GM12872 (cell line): ENCODE results near the gene POMT2.

Experiments used
- TF ChIP-seq, protein P1 (sequence below): IDR thresholded peaks from 3 replicates; pipeline ENCODE4 v1.5.1; 2011; ENCODE audit warnings: low read depth, mild to moderate bottlenecking, low read length, moderate library complexity; ENCODE audit not compliant: insufficient read depth

POMT2 gene

DNA sequence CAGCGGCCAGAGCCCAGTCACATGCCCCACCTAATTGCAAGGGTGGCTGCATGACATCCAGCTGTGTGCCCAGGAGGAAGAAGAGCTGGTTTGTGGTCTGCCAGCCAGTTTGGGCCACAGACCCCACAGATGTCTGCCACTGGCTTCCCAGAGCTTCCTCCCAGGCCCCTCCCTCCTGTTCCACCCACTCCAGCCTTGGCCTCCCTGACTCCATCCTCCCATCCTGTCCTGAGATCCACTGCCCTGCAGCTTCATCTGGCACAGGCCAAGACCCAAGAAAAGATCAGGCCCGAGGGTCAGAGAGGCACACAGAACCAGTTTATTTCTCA, 55.5 kb downstream of the POMT2 start:
- TF ChIP-seq, protein P1, sequence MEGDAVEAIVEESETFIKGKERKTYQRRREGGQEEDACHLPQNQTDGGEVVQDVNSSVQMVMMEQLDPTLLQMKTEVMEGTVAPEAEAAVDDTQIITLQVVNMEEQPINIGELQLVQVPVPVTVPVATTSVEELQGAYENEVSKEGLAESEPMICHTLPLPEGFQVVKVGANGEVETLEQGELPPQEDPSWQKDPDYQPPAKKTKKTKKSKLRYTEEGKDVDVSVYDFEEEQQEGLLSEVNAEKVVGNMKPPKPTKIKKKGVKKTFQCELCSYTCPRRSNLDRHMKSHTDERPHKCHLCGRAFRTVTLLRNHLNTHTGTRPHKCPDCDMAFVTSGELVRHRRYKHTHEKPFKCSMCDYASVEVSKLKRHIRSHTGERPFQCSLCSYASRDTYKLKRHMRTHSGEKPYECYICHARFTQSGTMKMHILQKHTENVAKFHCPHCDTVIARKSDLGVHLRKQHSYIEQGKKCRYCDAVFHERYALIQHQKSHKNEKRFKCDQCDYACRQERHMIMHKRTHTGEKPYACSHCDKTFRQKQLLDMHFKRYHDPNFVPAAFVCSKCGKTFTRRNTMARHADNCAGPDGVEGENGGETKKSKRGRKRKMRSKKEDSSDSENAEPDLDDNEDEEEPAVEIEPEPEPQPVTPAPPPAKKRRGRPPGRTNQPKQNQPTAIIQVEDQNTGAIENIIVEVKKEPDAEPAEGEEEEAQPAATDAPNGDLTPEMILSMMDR = no peak

DNA sequence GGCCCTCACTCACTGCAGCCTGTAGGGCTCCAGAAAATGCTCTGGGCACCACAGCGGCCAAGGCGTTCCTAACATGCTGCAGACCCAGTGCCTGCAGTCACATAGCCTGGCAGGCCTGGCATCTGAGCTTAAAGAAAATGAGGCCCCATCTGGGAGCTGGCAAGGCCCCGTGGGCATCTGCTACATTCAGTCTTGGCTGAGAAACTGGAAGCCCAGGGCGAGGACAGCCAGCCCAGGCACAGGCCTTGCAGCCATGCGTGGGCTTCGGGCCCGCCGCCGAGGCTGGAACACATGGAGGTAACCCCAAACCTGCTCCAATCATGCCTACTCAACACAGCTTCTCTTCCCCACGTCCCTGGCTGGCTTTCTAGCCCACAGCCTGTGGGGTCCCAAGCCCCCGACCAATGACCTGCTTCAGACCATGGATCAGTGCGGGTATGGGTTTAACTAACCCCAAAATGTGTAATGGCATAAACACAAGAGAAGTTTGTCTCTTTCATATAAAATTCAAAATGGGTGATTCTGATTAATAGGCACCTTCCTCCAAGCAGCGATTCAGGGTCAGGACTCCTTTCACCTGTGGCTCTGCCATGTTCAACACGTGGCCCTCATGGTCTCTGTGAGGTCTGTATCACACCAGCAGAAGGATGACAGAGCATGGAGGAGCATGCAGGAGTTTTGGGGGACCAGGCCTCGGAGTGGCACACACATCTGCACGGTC, 56.1 kb downstream of the POMT2 start:
- TF ChIP-seq, protein P1 = no peak

DNA sequence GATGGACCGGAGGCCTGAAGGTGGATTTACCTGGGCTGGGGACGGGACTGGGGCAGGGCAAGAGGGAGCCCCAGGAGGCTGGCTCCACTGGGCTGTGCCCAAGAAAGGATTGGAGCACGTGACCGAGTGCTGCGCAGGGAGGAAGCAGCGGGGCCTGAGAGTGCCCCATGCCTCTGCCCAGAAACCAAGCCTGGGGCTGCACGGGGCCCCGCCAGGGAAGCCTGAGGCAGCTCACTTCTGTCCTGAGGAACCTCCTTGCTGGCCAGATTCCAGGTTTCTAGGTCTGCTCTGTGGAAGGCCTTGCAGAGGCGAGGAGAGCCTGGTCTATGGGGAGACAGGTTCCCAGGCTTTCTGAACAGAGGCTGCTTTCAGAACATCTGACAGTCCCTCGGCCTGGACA, 60.1 kb downstream of the POMT2 start:
- TF ChIP-seq, protein P1 = no peak

DNA sequence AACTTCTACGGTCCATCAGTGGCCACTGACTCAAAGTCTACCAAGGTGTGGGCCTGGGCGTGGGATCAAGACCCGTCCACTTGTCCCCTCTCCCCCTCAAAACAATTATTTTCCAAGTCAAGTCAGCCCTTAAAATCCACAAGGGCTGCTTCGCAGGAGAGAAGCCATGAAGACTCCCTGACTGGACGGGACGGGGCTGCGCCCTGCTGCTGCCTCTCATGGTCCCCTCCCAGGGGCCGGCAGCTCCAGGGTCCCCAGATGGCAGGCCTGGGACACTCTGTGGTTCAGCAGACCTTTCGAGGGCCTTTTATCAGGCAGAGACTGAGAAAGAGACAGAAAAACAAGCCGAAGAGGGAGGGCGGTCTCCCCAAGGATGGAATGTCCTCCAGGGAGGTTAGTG, 60.5 kb downstream of the POMT2 start:
- TF ChIP-seq, protein P1 = no peak

DNA sequence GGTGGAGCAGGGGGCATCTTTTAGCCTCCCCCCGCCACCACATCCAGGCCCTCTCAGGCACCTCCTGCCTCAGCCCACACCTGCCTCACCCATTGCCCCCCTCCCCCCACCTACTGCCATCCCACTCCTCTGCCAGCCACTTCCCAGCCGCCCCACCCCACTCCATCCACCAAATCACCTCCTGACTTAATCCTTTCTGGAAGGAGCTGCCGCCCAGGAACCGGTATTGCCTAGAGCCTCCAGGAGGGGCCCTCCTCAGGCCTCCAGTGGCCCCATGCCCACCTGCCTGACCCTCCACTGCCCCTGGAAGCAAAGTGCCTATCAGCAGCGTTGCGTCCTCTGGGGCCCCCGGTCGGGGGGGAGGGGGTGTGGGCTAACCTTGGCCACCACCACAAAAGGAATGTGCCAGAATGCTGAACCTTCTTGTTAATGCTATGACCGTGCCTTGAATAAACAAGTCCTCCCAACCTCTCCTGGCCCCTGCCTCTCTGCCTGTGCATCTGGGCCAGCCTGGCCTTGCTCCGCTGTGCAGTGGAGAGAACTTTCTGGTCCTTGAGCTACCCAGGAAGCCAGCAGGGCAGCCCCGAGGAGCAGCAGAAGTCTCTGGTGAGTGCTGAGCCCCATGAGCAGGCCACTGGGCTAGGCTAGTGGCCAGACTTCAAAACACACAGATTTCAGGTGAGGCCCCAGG, 61.5 kb downstream of the POMT2 start:
- TF ChIP-seq, protein P1 = no peak

DNA sequence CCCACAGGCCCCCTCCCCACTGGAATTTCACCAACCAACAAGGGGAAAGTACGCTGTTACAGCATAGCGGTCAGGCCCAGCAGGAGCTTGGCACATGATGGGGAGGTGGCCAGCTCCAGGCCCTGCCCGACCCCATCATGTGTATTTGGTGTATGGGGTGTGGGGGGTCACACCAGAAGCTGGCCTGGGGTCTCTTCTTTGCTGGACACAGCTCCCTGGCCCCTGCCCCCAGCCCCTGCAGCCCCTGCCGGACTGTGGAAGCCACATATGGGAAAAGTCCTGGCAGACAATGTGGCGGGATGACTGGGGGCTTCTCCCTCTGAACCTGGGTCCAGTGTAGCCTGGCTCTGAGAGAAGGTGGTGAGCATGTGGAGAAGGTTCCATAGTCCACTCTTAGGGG, 62.1 kb downstream of the POMT2 start:
- TF ChIP-seq, protein P1 = no peak

DNA sequence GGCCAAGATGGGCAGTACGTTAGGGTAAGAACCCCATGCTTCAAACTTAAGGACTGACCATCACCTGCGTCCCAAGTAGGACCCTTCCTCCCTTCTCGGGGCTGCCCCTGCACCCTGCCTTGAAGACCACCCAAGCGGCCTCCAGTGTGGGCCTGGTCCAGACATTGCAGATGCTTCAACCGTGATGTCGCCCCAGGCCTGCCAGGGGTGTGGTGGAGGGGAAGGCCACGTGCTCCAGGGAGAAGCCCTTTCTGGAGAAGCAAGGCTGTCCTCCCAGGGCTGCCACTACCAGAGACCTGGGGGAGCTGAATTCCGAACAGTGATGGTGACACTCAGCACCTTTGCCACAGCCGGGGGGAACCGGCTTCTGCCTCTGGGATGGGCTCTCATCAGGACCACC, 63.0 kb downstream of the POMT2 start:
- TF ChIP-seq, protein P1 = no peak
